HEK293 (cell line): ENCODE results near the gene HTR6.

Source experiments
- CTCF ChIA-PET: fragments of 350-600 bp; formaldehyde crosslinking; extraction: SDS; loops from one replicate; lab custom pipeline; 2021; ENCODE audit warnings: antibody characterized with exemption; lab: Yijun Ruan, JAX
- POLR2A ChIA-PET: fragments of 300-600 bp; formaldehyde crosslinking; extraction: SDS; loops from one replicate; lab custom pipeline; 2020; ENCODE audit warnings: antibody characterized with exemption, inconsistent platforms; lab: Yijun Ruan, JAX
- H3K27ac ChIP-seq: fragments of 200-500 bp; sonication (Bioruptor generic); 2 replicates; pipeline ENCODE4 v1.5.1; 2014; ENCODE audit warnings: low read depth, low read length, control low read depth, inconsistent platforms; ENCODE audit errors: extremely low read depth
- H3K36me3 ChIP-seq, 2 experiments: fragments of 200-500 bp in 1 of 2; sonication (Bioruptor generic) in 1 of 2; 1 replicate in 1 of 2; 2 replicates in 1 of 2; pipeline ENCODE4 v1.5.1; 2014 to 2017; ENCODE audit warnings: inconsistent platforms in 2 of 2, low read length in 2 of 2; ENCODE audit not compliant: control insufficient read depth in 2 of 2, insufficient read depth in 1 of 2
- H3K4me1 ChIP-seq: fragments of 200-500 bp; sonication (Bioruptor generic); 2 replicates; pipeline ENCODE4 v1.5.1; 2014; ENCODE audit warnings: mild to moderate bottlenecking, low read length, inconsistent platforms; ENCODE audit not compliant: control insufficient read depth, insufficient read depth
- H3K4me3 ChIP-seq: 2 replicates; pipeline ENCODE4 v1.5.1; 2011; ENCODE audit warnings: low read depth, mild to moderate bottlenecking, control low read depth, low read length, moderate library complexity
- H3K9me3 ChIP-seq: fragments of 200-500 bp; sonication (Bioruptor generic); 2 replicates; pipeline ENCODE4 v1.5.1; 2014; ENCODE audit warnings: low read depth, low read length, inconsistent platforms; ENCODE audit not compliant: control insufficient read depth, insufficient read depth
- EGR2 ChIP-seq: fragments of 450-650 bp; formaldehyde crosslinking; IDR thresholded peaks from 2 replicates; pipeline ENCODE4 v1.5.1; 2016; ENCODE audit warnings: low read depth, missing biosample characterization, missing genetic modification characterization
- ELK4 ChIP-seq: IDR thresholded peaks from 2 replicates; pipeline ENCODE4 v1.6.1; 2011; ENCODE audit warnings: mild to moderate bottlenecking, low read depth, low read length, borderline replicate concordance
- HOXA7 ChIP-seq: sonication (generic); formaldehyde crosslinking; IDR thresholded peaks from 2 replicates; pipeline ENCODE4 v1.8.1; 2022; ENCODE audit warnings: missing genetic modification reagents, borderline replicate concordance
- KLF17 ChIP-seq: fragments of 450-650 bp; formaldehyde crosslinking; IDR thresholded peaks from 2 replicates; pipeline ENCODE4 v1.5.1; 2016; ENCODE audit warnings: missing biosample characterization, missing genetic modification characterization
- MYNN ChIP-seq: fragments of 450-650 bp; formaldehyde crosslinking; IDR thresholded peaks from 2 replicates; pipeline ENCODE4 v1.5.1; 2016; ENCODE audit warnings: missing biosample characterization, missing genetic modification characterization, borderline replicate concordance
- PRDM1 ChIP-seq: fragments of 450-650 bp; formaldehyde crosslinking; IDR thresholded peaks from 2 replicates; pipeline ENCODE4; 2016; ENCODE audit warnings: missing biosample characterization, missing genetic modification characterization
- SP3 ChIP-seq: fragments of 450-650 bp; formaldehyde crosslinking; IDR thresholded peaks from 2 replicates; pipeline ENCODE4 v1.5.1; 2016; ENCODE audit warnings: missing biosample characterization, missing genetic modification characterization
- TRIM28 ChIP-seq: IDR thresholded peaks from 2 replicates; pipeline ENCODE4 v1.6.1; 2011; ENCODE audit warnings: low read length, control low read depth, borderline replicate concordance
- ZIC2 ChIP-seq: fragments of 450-650 bp; formaldehyde crosslinking; IDR thresholded peaks from 2 replicates; pipeline ENCODE4 v1.5.1; 2016; ENCODE audit warnings: missing biosample characterization, missing genetic modification characterization
- ZNF121 ChIP-seq: fragments of 450-650 bp; formaldehyde crosslinking; IDR thresholded peaks from 2 replicates; pipeline ENCODE4 v1.5.1; 2016; ENCODE audit warnings: missing biosample characterization, missing genetic modification characterization
- ZNF133 ChIP-seq: fragments of 450-650 bp; formaldehyde crosslinking; IDR thresholded peaks from 2 replicates; pipeline ENCODE4 v1.5.1; 2016; ENCODE audit warnings: missing biosample characterization, missing genetic modification characterization
- ZNF16 ChIP-seq: fragments of 450-650 bp; formaldehyde crosslinking; IDR thresholded peaks from 2 replicates; pipeline ENCODE4 v1.5.1; 2016; ENCODE audit warnings: low read depth, missing biosample characterization, missing genetic modification characterization
- ZNF19 ChIP-seq: fragments of 450-650 bp; formaldehyde crosslinking; IDR thresholded peaks from 2 replicates; pipeline ENCODE4; 2016; ENCODE audit warnings: missing biosample characterization, missing genetic modification characterization, low read depth
- ZNF510 ChIP-seq: fragments of 450-650 bp; formaldehyde crosslinking; IDR thresholded peaks from 2 replicates; pipeline ENCODE4 v1.5.1; 2018; ENCODE audit warnings: mild to moderate bottlenecking, missing genetic modification characterization, missing biosample characterization; ENCODE audit not compliant: insufficient replicate concordance
- ZNF521 ChIP-seq: fragments of 450-650 bp; formaldehyde crosslinking; IDR thresholded peaks from 2 replicates; pipeline ENCODE4 v1.5.1; 2017; ENCODE audit warnings: missing biosample characterization, mild to moderate bottlenecking, missing genetic modification characterization
- ZNF544 ChIP-seq: fragments of 450-650 bp; formaldehyde crosslinking; IDR thresholded peaks from 2 replicates; pipeline ENCODE4 v1.5.0; 2017; ENCODE audit warnings: missing biosample characterization, missing genetic modification characterization
- ZNF654 ChIP-seq: fragments of 450-650 bp; formaldehyde crosslinking; IDR thresholded peaks from 2 replicates; pipeline ENCODE4 v1.5.1; 2016; ENCODE audit warnings: low read depth, missing biosample characterization, missing genetic modification characterization
- ZNF701 ChIP-seq: fragments of 450-650 bp; formaldehyde crosslinking; IDR thresholded peaks from 2 replicates; pipeline ENCODE4 v1.5.1; 2016; ENCODE audit warnings: missing biosample characterization, missing genetic modification characterization
- ZNF791 ChIP-seq: fragments of 450-650 bp; formaldehyde crosslinking; IDR thresholded peaks from 2 replicates; pipeline ENCODE4 v1.5.1; 2016; ENCODE audit warnings: missing biosample characterization, missing genetic modification characterization
- ZNF792 ChIP-seq: fragments of 450-650 bp; formaldehyde crosslinking; IDR thresholded peaks from 2 replicates; pipeline ENCODE4 v1.5.1; 2016; ENCODE audit warnings: missing biosample characterization, missing genetic modification characterization
- ZSCAN4 ChIP-seq: fragments of 450-650 bp; formaldehyde crosslinking; IDR thresholded peaks from 2 replicates; pipeline ENCODE4 v1.5.1; 2017; ENCODE audit warnings: missing biosample characterization, missing genetic modification characterization
- TF ChIP-seq, protein P1 (sequence below): fragments of 450-650 bp; formaldehyde crosslinking; IDR thresholded peaks from 2 replicates; pipeline ENCODE4 v1.5.1; 2016; ENCODE audit warnings: missing biosample characterization, missing genetic modification characterization
- TF ChIP-seq, protein P2 (sequence below): fragments of 450-650 bp; formaldehyde crosslinking; IDR thresholded peaks from 2 replicates; pipeline ENCODE4 v1.5.1; 2017; ENCODE audit warnings: missing biosample characterization, missing genetic modification characterization

Gene HTR6

GRCh38 chr1:19668888-19669287 is 4.2 kb downstream of the HTR6 start (continued):
- TF ChIP-seq, protein P1, sequence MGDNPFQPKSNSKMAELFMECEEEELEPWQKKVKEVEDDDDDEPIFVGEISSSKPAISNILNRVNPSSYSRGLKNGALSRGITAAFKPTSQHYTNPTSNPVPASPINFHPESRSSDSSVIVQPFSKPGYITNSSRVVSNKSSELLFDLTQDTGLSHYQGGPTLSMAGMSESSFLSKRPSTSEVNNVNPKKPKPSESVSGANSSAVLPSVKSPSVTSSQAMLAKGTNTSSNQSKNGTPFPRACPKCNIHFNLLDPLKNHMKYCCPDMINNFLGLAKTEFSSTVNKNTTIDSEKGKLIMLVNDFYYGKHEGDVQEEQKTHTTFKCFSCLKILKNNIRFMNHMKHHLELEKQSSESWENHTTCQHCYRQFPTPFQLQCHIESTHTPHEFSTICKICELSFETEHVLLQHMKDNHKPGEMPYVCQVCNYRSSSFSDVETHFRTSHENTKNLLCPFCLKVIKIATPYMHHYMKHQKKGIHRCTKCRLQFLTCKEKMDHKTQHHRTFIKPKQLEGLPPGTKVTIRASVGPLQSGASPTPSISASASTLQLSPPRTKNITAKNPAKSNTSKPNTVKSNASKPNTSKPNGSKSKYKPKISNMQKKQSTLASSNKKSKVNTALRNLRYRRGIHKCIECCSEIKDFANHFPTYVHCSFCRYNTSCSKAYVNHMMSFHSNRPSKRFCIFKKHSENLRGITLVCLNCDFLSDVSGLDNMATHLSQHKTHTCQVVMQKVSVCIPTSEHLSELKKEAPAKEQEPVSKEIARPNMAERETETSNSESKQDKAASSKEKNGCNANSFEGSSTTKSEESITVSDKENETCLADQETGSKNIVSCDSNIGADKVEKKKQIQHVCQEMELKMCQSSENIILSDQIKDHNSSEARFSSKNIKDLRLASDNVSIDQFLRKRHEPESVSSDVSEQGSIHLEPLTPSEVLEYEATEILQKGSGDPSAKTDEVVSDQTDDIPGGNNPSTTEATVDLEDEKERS = no peak
- TF ChIP-seq HOXA7 (CRISPR knock-in tag) (no peak), ZNF510 (no peak), ZNF654 (tag by site-specific recombination) (no peak), ZNF16 (tag by site-specific recombination) (no peak), ZNF792 (no peak)

GRCh38 chr1:19670787-19671186 is 6.1 kb downstream of the HTR6 start:
- no peaks in the 10 kb centered on the region for H3K4me1 ChIP-seq
- POLR2A ChIA-PET = no interaction called here
- H3K36me3 ChIP-seq = no peaks in the 10 kb centered on the region
- H3K9me3 ChIP-seq = no peaks in the 10 kb centered on the region
- TF ChIP-seq ZNF701 (tag by site-specific recombination) = no peak
- no peak for TF ChIP-seq EGR2 (tag by site-specific recombination)
- TF ChIP-seq ZSCAN4 (tag by site-specific recombination) = no peak
- TF ChIP-seq ZNF19 (tag by site-specific recombination) = no peak
- TF ChIP-seq ZNF521 = no peak
- no peak for TF ChIP-seq SP3
- no peak for TF ChIP-seq ELK4
- TF ChIP-seq ZIC2 = no peak
- TF ChIP-seq ZNF791 (tag by site-specific recombination) = no peak
- H3K4me3 ChIP-seq = no peak overlapping the region
- CTCF ChIA-PET = interaction anchor here (1.8 kb wide), 1 partner anchor 9 kb away, joined by 16 read pairs; no protein-coding TSS in a partner anchor
- H3K27ac ChIP-seq = no peak overlapping the region

DNA sequence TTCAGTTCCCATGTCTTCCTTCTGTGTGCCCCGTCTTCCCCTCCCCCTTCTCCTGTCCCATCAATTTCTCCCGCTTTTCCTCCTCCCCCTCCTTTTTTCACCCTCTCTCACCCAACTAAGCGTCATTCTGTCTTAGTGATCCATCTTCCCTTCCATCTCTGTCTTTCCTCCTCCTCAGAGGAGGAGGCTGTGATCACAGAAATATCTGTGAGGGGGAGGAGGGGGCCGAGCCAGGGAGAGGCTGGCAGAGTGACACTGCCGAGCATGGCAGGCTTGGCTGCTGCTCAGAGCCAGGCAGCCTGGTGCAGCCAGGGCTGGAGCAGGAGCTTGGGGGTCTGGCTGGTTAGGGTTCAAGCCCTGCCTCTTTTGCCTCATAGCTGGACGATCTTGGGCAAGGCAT is 7.6 kb downstream of the HTR6 start:
- H3K9me3 ChIP-seq = no peaks in the 10 kb centered on the region
- ChIA-PET POLR2A (interaction anchor here (0.5 kb wide), 1 partner anchor 74 kb away, joined by 5 read pairs; no protein-coding TSS in a partner anchor), CTCF (interaction anchor here (1.1 to 2.1 kb wide), 2 partner anchors 10 to 12 kb away, joined by 4 to 17 read pairs; no protein-coding TSS in a partner anchor)
- no peak overlapping the region for H3K27ac ChIP-seq
- H3K4me3 ChIP-seq = no peak overlapping the region
- no peaks in the 10 kb centered on the region for H3K4me1 ChIP-seq
- TF ChIP-seq KLF17 (tag by site-specific recombination) = no peak
- TF ChIP-seq, protein P2, sequence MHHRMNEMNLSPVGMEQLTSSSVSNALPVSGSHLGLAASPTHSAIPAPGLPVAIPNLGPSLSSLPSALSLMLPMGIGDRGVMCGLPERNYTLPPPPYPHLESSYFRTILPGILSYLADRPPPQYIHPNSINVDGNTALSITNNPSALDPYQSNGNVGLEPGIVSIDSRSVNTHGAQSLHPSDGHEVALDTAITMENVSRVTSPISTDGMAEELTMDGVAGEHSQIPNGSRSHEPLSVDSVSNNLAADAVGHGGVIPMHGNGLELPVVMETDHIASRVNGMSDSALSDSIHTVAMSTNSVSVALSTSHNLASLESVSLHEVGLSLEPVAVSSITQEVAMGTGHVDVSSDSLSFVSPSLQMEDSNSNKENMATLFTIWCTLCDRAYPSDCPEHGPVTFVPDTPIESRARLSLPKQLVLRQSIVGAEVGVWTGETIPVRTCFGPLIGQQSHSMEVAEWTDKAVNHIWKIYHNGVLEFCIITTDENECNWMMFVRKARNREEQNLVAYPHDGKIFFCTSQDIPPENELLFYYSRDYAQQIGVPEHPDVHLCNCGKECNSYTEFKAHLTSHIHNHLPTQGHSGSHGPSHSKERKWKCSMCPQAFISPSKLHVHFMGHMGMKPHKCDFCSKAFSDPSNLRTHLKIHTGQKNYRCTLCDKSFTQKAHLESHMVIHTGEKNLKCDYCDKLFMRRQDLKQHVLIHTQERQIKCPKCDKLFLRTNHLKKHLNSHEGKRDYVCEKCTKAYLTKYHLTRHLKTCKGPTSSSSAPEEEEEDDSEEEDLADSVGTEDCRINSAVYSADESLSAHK = no peak
- TF ChIP-seq MYNN (tag by site-specific recombination) = no peak
- no peak for TF ChIP-seq ZNF121
- no peak for TF ChIP-seq TRIM28
- TF ChIP-seq PRDM1 (tag by site-specific recombination) = no peak
- TF ChIP-seq ZNF544 (tag by site-specific recombination) = no peak
- TF ChIP-seq ZNF133 (tag by site-specific recombination) = no peak
- H3K36me3 ChIP-seq = no peaks in the 10 kb centered on the region
